ENCODE data around the gene CCDC63.
"Not testable (repeated sequence)": the region's sequence is repeated elsewhere in the genome, so short reads cannot be mapped to it uniquely, and the experiment has no call there.

The CCDC63 gene

DNA sequence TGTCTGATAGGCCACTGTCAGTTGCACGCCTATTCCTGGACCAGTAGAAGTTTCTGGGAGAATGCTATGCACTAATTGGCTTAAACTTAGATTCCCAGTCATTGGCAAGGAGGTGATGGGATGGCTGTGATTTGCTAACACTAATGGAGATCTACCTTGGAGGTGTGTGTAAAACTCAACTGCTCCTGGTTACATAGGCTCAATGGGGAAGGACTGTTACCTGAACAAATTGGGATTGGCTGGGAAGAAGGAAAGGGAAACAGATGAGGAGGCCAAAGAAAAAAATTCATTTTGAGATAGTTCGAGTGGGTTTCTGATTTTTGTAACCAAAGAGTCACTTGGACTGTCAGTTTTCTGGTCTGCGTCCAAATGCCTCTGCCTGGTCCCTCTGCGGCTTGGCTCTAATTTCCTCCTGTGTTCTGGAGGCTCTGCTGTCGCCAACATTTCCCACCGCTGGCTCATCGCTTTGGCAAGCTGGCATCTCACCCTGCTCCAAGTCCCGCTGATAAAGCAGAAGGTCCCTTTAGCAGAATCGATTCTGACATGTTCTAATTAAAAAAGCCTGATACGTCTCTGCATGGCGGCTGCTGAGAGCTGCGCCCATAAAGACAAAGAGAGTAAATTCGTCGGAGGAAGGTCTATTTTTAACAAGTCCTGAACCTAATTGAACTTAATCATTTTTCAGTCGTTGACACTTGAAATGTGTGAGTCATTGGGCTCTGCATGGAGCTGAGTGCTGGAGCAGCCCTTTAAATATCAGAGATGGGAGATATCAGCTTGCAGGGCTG is 2.0 kb upstream of the CCDC63 start:
- DNase-seq: no peak

DNA sequence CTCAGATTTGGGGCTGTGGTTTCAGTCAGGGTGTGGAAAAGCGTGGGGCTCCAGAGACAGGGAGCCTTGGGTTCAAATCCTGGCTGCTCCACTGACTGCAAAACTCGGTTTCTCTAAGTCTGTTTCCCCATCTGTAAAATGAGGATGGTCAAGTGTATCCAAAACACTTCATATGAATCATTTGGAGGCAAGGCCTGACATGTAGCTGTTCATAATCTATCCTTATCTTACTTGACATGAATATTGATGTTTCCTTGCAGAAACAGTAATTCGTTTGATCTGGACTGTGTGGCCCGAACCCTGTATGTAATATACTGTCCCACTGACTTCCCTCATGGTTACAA is 1.5 kb upstream of the CCDC63 start:
- no peak for DNase-seq

DNA sequence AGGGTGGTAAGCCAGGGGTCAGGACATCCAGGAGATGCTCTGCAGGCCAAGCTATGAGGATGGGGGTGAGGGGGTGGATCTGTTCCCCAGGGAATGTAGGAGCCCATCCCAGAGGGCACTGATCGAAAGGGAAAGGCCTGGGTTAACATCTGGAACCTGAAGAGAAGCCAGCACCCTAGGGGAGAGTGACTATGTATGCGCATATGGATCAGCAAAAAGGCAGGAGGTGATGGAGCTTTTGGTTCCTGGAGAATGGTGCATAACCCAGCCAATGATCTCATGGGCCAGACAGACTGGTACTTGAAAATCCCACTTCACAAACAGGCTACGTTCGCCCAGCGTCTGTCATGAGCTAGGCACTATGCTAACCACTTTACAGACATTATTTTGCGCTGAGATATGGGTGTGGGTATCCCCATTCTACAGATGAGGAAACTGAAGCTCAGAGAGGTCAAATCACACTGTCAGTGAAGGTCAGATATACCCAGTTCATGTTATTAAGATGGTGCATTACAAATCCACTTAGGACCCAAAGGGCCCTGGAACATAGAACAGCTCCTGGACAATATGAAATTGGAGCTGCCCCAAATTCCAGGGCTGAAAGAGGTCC is 1.6 kb downstream of the CCDC63 start:
- no peak for DNase-seq

DNA sequence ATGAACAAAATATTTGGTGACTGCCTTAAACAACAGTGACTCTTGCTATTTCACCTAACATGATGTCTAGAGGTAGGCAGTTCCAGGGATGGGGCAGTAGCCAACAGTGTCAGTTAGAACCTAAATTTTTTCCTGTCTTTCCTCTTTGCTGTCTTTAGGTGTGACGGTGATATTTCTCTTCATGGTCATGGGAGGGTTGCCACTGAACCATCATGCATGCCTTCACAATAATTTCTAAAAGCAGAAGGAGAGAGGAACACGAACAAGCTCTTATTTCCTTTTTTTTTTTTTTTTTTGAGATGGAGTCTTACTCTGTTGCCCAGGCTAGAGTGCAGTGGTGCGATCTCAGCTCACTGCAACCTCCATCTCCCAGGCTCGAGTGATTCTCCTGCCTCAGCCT is 2.4 kb downstream of the CCDC63 start:
- no peak for DNase-seq

DNA sequence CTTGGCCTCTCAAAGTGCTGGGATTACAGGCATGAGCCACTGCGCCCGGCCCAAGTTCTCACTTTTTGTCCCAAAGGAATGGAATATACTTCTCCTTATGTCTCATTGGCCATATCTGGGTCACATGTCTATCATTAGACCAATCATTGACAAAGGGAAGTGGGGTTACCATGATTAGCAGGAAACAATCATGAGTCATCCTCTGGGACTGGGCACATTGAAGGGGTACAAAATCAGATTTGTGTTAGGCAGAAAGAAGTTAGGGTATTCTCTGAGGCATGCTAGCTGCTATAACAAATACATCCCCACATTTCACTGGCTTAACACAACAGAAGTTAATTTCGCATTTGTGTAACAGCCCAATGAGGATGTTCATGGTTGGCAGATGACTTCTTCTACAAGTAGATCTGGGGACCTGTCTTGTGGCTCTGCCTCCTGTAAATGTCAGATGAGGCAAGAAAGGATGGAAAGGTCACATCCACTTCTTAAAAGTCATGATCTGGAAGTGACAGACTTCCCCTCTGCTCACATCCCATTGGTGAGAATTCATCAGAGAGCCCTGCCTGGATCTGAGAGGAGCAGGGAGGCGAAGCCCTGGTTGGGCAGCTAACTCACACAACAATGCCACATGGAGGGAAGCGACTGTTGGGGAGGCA is 3.1 kb downstream of the CCDC63 start:
- no peak for DNase-seq

DNA sequence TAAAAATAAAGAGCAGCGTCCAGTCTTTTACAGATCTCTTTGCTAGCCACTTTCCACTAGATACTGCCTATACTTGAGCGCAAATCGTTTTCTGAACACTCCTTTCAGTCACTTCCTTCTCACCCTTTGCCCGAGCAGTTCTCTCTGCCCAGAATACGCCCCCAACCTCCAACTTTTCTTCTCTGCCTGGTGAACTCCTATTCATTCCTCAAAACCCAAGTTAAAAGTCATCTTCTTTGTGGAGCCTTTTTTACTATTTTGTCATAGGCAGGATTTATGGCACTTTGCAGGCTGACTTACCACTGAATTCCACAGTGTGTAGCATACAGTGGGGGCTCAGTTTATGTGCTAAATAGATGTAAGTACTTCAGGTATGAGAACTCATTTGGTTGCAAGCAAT is 4.0 kb downstream of the CCDC63 start:
- no peak for DNase-seq

DNA sequence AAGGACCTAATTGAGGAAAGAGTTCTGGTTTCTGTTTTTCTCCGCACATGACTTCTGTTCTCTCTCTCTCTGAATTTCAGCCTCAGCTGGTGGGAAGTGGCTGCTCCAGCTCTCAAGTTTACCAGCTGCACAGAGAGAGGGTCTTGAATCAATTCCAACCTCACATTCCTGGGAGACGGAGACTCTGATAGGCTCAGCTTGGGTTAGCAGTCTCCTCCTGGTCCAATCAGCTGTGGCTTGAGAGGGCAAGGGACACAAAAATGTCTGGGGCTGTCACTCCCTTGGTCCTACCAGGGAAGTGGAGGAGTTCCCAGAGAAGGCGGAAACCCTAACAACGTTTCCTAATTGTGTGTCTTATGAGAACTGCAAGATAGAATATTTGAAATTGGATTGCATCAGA is 7.0 kb downstream of the CCDC63 start:
- DNase-seq: no peak

DNA sequence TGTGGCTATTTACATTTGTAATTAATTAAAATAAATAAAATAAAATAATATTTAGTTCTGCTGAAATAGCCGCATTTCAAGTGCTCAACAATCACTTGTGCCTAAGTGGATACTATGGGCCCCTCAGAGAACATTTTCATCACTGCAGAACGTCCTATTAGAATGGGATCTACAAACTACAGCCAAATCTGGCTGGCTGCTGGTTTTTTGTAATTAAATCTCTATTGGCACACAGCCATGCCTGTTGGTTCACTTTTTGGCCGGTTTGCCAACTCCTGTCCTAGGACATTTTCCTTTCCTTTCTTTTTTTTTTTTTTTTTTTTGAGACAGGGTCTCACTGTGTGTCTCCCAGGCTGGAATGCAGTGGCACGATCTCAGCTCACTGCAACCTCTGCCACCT is 9.8 kb downstream of the CCDC63 start:
- DNase-seq: no peak

DNA sequence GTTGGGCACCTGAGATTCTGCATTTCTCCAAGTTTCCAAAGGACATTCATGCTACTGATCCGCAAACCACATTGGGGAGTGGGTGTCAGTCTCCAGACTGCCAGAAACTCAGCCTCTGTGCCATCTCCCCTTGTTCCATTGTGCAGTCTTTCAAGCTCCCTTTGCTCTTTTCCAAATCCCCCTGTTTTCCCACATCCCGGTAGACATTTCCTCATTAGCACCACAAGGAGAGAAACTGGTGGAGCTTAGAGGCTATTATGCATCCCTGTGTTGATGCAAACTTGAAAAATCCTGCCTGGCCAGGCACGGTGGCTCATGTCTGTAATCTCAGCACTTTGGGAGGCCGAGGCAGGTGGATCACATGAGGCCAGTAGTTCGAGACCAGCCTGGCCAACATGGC is 10.7 kb downstream of the CCDC63 start:
- no peak for DNase-seq

DNA sequence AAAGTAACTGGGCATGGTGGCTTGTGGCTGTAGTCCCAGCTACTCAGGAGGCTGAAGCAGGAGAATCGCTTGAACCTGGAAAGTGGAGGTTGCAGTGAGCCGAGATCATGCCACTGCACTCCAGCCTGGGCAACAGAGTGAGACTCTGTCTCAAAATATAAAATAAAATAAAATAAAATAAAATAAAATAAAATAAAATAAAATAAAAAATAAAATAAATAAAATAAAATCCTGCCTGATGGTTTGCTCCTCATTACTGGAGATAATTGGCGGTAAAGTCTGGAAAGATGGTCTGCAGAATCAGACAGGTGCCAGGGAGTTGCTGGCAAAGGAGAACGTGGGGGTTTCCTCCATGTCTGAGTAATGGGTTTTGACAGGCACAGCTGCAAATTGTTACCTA is 11.2 kb downstream of the CCDC63 start:
- DNase-seq: not testable (repeated sequence)

DNA sequence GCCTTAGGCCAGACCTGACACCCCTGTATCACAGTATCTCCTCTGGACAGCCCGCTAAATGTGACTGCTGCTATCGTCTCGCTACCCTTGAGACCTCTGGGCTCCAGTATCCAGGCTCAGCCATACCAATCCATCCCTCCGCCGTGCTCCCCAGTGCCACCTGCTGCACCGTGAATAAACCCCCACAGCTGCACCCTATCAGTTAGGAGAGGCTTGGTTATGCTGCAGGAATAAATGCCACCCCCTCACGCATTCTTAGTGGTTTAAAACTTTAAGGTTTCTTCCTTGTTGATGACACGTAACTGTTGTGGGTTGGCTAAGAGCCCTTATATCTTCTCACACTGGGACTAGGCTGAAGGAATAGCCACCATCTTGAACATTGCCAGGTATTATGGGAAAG is 12.1 kb downstream of the CCDC63 start:
- DNase-seq: no peak

DNA sequence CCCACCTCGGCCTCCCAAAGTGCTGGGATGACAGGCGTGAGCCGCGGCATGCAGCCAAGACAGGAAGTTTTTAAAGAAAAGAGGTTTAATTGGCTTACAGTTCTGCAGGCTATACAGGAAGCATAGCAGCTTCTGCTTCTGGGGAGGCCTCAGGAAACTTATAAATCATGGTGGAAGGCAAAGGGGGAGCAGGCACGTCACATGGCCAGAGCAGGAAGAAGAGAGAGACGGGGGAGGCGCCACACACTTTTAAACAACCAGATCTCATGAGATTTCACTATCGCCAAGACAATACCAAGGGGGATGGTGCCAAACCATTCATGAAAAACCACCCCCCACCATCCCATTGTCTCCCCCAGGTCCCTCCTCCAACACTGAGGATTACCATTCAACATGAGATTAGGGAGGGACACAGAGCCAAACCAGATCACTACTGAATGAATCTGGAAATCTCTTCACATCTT is 14.1 kb downstream of the CCDC63 start:
- DNase-seq: no peak

DNA sequence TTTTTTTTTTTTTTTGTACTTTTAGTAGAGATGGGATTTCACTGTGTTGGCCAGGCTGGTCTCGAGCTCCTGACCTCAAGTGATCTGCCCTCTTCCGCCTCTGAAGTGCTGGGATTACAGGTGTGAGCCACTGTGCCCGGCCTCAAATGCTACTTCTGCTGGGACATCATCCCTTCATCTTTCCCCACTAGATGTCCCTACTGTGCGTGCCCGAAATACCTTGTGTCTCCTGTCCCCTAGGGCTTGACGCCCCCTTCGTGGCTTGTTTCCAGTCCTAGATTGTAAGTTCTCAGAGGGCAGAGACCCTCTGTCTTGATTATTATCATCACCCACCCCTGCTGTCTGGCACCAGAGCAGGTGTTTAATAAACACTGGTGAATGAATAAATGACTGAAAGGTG is 14.9 kb downstream of the CCDC63 start:
- no peak for DNase-seq

DNA sequence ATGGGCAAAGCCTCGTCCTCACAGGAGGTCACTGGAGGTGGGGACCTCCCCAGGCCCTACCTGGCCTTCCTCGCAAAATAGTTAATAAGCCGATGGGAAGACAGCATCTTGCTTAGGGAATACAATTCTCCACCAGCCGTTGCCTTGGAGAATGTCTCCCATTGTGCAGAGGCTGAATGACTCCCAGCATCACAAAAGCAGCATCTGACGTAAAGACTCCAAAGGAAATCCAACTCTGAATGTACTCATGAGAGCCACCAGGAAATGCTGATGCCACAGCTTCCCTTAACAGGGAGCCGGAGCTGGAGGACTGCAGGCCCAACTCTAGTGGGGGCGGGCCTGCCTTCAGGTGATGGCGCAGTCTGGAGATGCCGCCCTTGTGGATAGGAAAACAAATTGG is 15.5 kb downstream of the CCDC63 start:
- DNase-seq: no peak

DNA sequence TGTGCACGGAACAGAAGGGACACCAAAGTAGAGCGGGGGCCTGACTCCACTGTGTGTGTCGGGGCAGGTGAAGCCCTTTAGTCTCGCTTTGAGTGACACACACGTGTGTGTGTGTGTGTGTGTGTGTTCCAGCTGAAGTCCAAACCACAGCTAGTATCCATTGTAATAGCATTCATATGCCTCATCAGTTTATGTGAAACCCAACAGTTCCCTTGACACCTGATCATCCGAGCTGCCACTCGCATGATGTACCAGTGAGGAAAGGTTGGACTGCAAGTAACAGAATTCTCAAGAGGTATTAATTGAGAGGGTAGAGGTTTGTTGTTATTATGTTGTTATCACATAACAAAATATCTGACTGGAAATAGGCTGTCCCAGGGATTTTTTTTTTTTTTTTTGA is 16.4 kb downstream of the CCDC63 start:
- no peak for DNase-seq

DNA sequence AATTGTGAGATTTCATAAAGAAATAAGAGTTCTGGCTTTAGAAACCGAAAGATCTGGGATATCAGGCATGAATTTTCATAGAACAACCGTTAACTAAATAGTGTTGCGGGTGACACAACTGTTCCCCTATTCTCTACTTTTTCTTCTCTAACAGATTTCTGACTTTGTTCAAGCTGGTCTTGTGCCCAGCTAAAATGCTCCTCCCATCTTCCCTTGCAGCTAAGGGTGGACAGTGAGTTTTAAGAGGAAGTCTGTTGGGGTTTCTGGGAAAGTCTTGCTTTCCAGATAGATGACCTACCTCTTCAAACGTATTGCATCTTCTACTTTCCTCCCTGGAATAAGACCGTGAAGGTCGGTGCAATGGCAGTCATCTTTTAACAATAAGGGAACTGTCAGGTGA is 18.7 kb downstream of the CCDC63 start:
- no peak for DNase-seq

DNA sequence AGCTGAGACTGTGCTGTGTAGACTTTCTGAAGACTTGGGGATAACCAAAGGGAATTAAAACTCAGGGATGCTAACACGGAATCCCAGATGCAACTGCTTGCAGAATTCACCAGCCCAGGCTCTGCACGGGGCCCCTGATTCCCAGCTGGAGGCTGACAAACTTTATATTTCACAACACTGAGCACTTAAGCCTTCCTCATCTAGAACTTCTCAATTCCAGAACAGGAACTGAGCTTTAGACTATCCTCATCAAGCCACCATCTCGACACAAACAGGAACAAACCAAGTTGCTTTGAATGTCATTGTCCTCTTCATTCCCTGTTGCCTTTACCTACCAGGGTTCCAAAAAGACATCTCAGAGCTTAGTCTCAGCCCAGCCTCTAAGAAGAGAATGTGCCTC is 22.2 kb downstream of the CCDC63 start:
- no peak for DNase-seq

DNA sequence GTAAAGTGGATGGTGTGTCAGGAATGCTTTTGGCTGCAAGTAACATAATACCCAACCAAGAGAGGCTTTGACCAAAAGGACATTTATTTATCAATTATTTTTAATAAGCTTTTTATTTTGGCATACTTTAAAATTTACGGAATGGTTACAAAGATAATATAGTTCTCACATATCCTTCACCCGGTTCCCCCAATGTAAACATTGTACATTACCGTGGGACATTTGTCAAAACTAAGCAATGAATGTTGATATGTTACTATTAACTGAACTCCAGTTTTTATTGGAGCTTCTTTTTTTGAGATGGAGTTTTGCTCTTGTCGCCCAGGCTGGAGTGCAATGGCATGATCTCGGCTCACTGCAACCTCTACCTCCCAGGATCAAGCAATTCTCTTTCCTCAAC is 23.0 kb downstream of the CCDC63 start:
- DNase-seq: no peak

DNA sequence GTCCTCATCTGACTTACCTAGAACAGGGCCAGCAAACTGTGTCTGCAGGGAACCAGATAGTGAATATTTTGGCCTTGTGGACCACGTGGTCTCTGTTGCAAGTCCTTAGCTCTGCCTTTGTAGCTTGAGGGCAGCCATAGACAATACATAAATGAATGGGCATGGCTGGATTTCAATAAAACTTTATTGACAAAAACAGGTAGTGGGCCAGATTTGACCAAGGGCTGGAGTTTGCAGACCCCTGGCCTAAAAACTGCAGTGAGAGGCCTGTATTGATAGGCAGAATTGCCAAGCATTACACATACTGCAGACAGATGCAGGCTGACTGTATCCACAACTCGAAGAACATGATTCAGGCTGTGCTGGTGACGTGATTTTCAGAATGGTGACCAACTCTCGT is 25.3 kb downstream of the CCDC63 start:
- DNase-seq: no peak

DNA sequence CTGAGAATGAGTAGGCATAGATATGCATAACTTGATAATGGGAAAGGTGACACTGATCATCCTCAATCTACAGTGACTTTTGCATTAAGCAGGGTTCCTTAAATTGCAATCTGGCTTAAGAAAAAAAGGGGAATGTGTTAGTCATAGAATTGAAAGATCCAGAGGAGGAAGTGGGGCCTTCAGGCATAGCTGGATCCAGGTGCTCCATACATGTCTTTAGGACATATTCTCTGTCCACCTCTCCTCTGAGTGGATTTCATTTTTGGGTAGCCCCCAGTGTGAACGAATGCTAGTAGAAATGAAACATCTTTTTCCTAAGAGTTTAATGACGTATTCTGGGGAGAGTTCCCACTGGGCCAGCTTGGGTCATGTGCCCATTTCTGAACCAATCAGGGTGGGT is 27.6 kb downstream of the CCDC63 start:
- no peak for DNase-seq

DNA sequence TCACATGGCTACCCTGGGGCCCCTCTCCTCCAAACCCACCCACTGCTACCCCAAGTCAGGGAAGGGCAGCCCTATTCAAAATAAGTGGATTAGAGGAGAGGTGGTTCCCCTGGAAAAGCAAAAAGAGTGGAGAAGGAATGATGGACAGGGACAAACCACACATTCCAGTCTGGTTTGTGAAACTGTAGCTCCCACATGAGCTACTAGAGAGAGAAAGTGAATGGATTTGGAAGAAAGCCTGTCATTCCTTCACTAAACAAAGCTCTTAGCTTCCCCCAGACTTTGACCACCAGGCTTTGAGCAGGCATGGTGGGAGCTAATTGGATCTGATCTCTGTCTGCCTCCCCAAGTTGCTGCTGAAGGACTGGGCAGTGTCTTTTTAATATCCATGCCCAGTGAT is 28.0 kb downstream of the CCDC63 start:
- DNase-seq: no peak

DNA sequence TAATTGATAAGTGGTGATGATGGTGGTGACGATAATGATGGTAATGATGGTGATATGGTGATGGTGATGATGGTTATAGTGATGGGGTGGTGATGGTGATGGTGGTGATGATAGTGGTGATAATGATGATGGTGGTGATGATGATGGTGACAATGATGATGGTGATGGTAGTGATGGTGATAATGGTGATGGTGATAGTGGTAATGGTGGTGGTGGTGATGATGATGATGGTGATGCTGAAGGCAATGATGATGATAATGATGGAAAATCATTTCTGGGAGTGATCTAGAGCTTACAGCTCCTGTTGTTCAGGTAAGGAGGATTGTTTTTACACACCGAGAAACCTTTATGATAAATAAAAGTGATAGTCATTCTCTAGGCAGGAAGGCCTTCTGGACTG is 33.9 kb downstream of the CCDC63 start:
- DNase-seq: no peak

DNA sequence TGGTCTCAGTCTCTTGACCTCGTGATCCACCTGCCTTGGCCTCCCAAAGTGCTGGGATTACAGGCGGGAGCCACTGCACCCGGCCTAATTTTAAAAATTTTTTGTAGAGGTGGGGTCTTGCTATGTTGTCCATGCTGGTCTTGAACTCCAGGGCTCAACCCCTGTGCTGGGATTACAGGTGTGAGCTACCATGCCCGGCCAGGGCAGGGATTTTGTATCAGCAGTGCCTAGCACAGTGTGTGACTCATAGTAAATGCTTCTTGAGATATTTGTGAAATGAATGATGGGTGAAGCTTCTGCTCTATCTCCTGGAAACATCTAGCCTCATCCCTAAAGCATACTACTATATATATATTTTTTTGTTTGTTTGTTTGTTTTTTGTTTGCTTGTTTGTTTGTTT is 36.5 kb downstream of the CCDC63 start:
- DNase-seq: no peak

DNA sequence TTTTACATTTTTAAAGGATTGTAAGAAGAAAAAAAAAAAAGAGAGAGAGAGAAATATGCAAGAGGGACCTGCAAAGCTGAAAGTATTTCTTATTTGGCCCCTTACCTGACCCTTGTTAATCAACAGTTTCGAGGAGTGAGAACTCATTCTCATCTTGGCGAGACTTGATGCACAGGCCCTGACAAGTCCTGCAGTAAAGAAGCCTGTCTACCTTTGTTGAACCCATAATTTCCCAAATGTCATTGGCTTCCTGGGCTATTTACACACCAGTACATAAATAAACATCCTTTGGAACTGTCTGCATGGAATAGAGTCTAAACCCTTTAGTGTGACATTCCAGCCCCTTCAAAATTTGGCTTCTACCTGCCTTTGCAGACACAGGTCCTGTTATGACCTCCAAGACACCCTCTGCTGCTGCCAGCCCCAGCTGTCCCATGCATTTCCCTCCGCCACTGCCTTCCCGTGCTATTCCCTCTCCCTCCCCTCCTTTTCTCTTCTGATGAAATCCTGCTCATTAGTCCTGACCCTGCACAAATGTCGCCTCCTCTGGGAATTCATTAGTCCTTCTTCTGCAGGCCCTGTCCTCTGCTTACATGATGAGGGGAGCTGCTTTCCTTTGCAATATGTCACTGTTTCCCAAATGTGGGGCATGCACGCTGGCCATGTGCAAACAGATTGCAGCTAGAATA is 38.5 kb downstream of the CCDC63 start:
- no peak for DNase-seq
